Stimulated activated naive CD8-positive, alpha-beta T cell treated with anti-CD3 and anti-CD28 coated beads, Interleukin-15, Interleukin-2, amounts not matched to agents 100 ng/mL and 50 ng/mL, for 24 hours (primary cell): Measurements from ENCODE around the gene METRN.

Experiments used
- H3K27ac Mint-ChIP-seq: one replicate; pipeline ENCODE4 v1.8.0; 2021; ENCODE audit warnings: mild to moderate bottlenecking, mixed read lengths
- H3K27me3 Mint-ChIP-seq: one replicate; pipeline ENCODE4 v1.8.0; 2021; ENCODE audit warnings: mixed read lengths
- H3K36me3 Mint-ChIP-seq: one replicate; pipeline ENCODE4 v1.8.0; 2021; ENCODE audit warnings: low read depth, mixed read lengths
- H3K4me1 Mint-ChIP-seq: one replicate; pipeline ENCODE4 v1.8.0; 2021; ENCODE audit warnings: low read depth, mixed read lengths
- H3K4me3 Mint-ChIP-seq: one replicate; pipeline ENCODE4 v1.8.0; 2021; ENCODE audit warnings: mild to moderate bottlenecking, mixed read lengths
- H3K9me3 Mint-ChIP-seq: one replicate; pipeline ENCODE4 v1.8.0; 2021; ENCODE audit warnings: mixed read lengths

The METRN gene

DNA sequence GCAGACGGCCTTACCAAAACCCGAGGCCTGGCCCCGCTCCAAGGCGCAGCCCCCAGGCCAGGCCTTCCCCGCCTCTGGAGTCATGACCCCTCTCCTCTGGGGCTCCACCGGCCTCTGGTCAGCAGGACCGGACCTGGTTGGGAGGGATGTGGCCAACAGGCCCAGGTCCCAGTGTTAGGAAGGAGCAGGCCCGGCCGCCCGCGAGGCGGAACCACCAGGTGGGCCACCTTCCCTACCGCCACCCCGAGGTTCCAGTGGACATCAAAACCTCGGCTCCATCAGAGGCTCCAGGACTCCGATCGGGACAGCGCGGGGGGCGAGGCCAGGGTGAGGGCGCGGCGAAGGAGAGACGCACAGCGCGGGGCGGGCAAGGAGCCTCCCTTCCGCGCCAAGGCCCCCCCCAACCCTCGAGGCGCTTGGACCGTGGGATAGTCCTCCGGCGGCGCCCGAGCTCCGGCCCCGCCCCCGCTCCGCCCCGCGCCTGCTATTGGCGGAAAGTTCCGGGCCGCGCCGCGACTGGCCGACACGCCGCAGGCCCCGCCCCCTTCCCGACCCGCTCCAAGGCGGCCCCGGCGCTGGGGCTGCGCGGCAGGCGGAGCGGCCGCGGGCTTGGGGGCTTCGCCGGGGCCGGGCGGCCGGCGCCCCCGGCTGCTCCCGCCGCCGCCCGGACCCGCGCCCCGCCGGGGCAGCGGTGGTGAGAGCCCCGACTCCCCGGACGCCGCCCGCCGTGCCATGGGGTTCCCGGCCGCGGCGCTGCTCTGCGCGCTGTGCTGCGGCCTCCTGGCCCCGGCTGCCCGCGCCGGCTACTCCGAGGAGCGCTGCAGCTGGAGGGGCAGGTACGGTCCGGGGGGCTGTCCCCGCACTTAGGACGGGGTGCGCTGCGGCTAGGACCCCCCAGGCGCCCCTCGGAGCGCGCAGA is at the start of gene METRN:
TSS of gene METRN (plus strand) at position 561 of the 919 bp plus-strand sequence. CDS start at position 733, 172 bp downstream.
- H3K9me3 Mint-ChIP-seq = no peaks in the 10 kb centered on the region
- H3K4me1 Mint-ChIP-seq = peaks cover 20% of the 10 kb centered on the region
- peaks cover 18% of the 10 kb centered on the region for H3K27me3 Mint-ChIP-seq
- H3K27ac Mint-ChIP-seq = no peak within 1 kb of the TSS
- no peaks in the 10 kb centered on the region for H3K36me3 Mint-ChIP-seq
- H3K4me3 Mint-ChIP-seq = peak within 1 kb of the TSS; percentile 67

DNA sequence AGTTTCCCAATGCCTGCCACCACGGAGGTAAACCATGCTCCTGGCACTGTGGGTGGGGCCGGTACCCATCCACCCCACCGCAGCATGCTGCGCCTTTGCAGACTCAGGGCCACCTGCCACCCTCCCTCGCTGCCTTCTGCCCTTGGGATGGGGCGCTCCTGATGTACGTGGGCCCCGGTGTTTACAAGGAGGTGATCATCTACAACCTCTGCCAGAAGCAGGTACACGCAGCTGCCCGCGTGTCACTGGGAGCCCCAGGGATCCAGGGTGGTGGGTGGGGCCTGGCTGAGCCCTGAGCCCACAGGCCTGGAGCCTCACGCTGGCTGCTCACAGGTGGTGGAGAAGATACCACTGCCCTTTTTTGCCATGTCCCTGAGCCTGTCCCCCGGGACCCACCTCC is 48.3 kb upstream of the METRN start:
- peaks cover 10% of the 10 kb centered on the region for H3K36me3 Mint-ChIP-seq
- H3K4me1 Mint-ChIP-seq = peaks cover 14% of the 10 kb centered on the region
- H3K9me3 Mint-ChIP-seq = no peaks in the 10 kb centered on the region
- H3K27ac Mint-ChIP-seq = no peak overlapping the region
- H3K4me3 Mint-ChIP-seq = no peak overlapping the region
- H3K27me3 Mint-ChIP-seq = no peaks in the 10 kb centered on the region

DNA sequence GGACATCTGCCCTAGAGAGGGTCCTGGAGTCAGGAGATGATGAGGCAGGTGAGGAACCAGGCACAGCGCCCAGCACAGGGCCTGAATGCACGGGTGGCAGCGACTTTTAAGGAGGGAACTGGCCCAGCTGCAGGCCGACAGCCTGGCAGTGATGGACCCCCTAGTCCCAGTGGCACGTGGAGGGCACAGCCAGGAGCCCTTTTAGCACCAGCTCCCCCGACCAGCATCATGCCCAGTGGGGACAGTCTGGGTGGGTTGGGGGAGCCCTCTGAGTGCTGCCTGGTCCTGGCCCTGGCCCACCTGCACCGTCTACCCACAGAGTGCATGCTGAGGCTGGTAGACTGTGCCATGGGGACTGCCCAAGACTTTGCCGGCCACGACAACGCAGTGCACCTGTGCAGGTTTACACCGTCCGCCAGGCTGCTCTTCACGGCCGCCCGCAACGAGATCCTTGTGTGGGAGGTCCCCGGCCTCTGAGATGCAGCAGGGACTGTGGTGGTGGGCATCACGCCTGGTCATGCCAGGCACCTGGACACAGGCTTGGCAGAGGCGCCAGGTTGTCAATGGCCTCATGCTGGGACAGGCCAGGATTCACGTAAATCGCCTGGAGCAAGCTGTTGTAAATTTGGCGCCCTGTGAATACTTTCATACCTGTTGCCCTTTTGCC is 47.7 kb upstream of the METRN start:
- H3K27ac Mint-ChIP-seq = peak overlapping the region; percentile 61
- no peaks in the 10 kb centered on the region for H3K9me3 Mint-ChIP-seq
- peaks cover 14% of the 10 kb centered on the region for H3K4me1 Mint-ChIP-seq
- H3K36me3 Mint-ChIP-seq = peaks cover 10% of the 10 kb centered on the region
- peak overlapping the region; percentile 77 for H3K4me3 Mint-ChIP-seq
- H3K27me3 Mint-ChIP-seq = no peaks in the 10 kb centered on the region

DNA sequence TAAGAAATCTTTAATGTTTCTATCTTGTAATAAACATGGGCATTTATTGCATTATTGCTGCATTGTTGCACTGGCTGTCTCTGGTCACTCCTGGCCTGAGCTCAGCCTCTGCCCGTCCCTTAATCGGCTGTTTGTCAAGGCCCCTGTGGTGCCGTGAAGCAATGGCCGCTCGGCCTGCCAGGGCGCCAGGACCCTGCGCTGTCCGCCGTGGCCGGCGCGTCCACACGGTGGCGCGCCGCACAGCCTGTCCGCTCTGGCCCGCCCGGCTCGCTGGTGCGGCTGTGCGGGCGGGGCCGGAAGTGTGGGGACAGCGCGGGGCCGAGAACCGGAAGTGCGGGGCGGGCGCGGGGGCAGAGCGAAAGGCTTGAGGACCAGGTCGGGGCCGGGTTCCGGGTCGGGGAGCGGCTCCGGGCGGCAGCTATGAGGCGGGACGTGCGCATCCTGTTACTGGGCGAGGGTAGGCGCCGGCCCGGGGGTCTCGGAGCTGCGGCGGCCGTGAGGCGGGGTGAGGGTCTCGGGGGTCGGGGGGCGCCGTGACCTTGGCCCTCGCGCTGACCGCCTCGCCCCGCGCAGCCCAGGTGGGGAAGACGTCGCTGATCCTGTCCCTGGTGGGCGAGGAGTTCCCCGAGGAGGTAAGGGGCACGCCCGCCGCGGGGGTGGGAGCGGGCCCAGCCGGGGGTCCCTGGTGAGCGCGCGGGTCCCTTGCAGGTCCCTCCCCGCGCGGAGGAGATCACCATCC is 47.0 kb upstream of the METRN start, which contains the start of gene RHOT2:
TSS of gene RHOT2 (plus strand) at position 353 of the 739 bp plus-strand sequence. CDS start at position 421, 68 bp downstream.
- H3K27me3 Mint-ChIP-seq = no peaks in the 10 kb centered on the region
- H3K27ac Mint-ChIP-seq = peak within 1 kb of the TSS; percentile 61
- no peaks in the 10 kb centered on the region for H3K9me3 Mint-ChIP-seq
- H3K4me3 Mint-ChIP-seq = peak within 1 kb of the TSS; percentile 77
- peaks cover 14% of the 10 kb centered on the region for H3K36me3 Mint-ChIP-seq
- peaks cover 14% of the 10 kb centered on the region for H3K4me1 Mint-ChIP-seq

DNA sequence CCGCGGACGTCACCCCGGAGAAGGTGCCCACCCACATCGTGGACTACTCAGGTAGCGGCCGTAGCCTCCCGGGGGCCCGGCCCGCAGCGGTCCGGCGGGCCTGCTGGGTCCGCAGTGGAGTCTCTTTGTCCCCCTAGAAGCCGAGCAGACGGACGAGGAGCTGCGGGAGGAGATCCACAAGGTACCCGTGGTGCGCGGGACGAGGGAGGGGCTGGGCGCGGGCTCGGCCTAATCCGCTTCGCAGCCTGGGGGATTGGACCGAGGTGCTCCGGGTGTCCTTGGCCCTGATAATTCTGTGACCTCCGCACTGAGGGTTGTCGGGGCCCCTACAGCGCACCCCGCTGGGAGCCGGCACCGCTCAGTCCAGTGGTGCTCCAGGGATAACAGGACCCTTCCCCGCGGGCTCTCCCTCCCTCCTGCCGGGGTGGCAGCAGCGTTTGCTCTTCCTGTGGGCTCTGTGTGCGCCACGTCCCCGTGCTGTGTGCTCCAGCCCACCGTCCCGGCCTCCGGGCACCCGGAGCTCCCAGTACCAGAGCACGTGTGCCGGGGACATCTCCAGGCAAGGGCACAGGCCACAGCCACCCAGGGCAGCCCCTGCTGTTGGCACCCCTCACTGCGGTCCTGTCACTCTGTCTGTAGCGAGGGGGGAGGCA is 46.3 kb upstream of the METRN start:
- Mint-ChIP-seq H3K27me3 (no peaks in the 10 kb centered on the region), H3K27ac (peak overlapping the region; percentile 45), H3K4me1 (peaks cover 14% of the 10 kb centered on the region), H3K4me3 (peak overlapping the region; percentile 77), H3K9me3 (no peaks in the 10 kb centered on the region), H3K36me3 (peaks cover 16% of the 10 kb centered on the region)

DNA sequence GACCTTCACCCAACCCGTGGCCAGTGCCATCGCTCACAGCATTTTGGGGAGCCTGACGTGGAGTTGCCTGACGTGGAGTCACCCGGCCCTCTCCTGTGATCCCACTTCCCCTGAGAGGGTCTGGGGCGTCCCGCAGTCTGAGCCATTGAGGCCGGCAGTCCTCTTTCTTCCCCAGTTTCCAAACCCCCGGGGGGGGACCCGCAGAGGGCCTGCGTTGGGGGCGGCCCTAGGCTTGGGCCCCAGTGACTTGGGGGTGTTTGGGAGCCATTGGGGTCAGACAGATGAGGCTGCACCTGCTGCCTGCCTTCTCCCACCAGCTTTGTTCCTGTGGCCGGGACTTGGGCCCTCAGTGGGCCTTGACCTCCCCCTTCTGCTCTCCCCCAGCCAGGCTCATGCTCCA is 45.3 kb upstream of the METRN start:
- Mint-ChIP-seq H3K4me3 (peak overlapping the region; percentile 77), H3K36me3 (peaks cover 16% of the 10 kb centered on the region), H3K27me3 (no peaks in the 10 kb centered on the region), H3K4me1 (peaks cover 14% of the 10 kb centered on the region), H3K9me3 (no peaks in the 10 kb centered on the region), H3K27ac (no peak overlapping the region)

DNA sequence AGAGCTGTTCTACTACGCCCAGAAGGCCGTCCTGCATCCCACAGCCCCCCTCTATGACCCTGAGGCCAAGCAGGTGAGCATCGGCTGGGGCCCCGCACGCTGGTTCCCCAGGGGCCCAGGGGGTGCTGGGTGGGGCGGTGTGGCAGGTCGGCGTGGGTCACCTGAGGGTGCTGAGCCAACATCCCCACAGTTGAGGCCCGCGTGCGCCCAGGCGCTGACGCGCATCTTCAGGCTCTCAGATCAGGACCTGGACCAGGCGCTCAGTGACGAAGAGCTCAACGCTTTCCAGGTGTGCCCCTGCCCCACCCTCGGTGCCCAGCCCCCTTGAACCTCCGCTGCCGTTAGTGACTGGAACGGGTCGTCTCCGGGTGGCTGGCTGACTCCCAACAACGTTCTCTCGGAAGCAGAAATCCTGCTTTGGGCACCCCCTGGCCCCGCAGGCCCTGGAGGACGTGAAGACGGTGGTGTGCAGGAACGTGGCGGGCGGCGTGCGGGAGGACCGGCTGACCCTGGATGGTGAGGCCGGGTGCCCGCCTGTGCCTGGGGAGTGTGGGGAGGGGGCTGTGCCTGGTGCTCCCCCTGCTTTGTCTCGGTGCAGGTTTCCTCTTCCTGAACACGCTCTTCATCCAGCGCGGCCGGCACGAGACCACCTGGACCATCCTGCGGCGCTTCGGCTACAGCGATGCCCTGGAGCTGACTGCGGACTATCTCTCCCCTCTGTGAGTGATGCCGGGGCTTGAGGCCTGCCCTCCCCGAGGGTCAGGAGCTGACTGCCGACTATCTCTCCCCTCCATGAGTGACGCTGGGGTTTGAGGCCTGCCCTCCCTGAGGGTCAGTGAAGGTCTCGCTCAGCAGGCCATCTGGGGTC is 44.2 kb upstream of the METRN start:
- no peaks in the 10 kb centered on the region for H3K27me3 Mint-ChIP-seq
- no peak overlapping the region for H3K27ac Mint-ChIP-seq
- peaks cover 18% of the 10 kb centered on the region for H3K4me1 Mint-ChIP-seq
- no peaks in the 10 kb centered on the region for H3K9me3 Mint-ChIP-seq
- peak overlapping the region; percentile 77 for H3K4me3 Mint-ChIP-seq
- peaks cover 16% of the 10 kb centered on the region for H3K36me3 Mint-ChIP-seq

DNA sequence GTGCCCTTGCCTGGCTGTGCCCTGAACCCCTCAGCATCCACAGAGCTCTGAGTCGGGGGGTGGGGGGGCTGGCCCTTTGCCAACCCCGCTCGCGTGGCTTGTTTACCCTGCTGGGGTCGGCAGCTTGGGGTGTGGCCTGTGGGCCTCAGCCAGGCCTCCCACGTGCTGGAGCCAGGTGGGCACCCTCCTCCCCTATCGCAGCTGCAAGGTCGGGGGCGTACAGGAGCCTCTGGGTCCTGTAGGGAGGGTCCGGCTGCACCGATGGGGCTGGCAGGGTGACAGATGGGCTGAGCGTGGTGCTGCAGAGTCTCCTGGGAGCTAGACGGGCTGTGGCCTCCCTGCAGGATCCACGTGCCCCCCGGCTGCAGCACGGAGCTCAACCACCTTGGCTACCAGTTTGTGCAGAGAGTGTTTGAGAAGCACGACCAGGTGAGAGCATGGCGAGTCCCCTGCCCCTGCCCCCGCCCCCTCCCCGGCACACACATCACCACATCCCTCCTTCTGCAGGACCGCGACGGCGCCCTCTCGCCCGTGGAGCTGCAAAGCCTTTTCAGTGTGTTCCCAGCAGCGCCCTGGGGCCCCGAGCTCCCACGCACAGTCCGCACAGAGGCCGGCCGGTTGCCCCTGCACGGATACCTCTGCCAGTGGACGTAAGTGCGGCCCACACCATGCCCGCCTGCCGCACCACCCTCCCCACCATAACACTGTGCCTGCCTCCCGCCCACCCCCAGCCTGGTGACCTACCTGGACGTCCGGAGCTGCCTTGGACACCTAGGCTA is 43.4 kb upstream of the METRN start:
- Mint-ChIP-seq H3K4me1 (peaks cover 18% of the 10 kb centered on the region), H3K4me3 (no peak overlapping the region), H3K27me3 (no peaks in the 10 kb centered on the region), H3K36me3 (peaks cover 16% of the 10 kb centered on the region), H3K27ac (no peak overlapping the region), H3K9me3 (no peaks in the 10 kb centered on the region)

DNA sequence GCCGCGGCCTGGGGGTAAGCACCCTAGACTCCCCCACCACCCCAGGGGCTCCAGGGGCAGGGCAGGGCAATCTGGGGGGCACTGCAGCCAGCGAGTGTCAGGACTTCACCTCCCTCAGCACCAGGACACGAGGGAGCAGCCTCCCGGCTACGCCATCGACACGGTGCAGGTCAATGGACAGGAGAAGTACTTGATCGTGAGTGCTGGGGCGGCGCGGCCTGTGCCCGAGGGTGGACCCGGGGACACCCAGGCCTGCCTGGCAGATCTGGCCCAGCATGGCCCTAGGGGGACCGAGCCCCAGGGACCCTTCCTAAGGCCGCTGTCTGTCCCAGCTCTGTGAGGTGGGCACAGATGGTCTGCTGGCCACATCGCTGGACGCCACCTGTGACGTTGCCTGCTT is 42.5 kb upstream of the METRN start:
- no peaks in the 10 kb centered on the region for H3K9me3 Mint-ChIP-seq
- no peaks in the 10 kb centered on the region for H3K27me3 Mint-ChIP-seq
- peaks cover 18% of the 10 kb centered on the region for H3K4me1 Mint-ChIP-seq
- no peak overlapping the region for H3K27ac Mint-ChIP-seq
- H3K4me3 Mint-ChIP-seq = no peak overlapping the region
- peaks cover 16% of the 10 kb centered on the region for H3K36me3 Mint-ChIP-seq

DNA sequence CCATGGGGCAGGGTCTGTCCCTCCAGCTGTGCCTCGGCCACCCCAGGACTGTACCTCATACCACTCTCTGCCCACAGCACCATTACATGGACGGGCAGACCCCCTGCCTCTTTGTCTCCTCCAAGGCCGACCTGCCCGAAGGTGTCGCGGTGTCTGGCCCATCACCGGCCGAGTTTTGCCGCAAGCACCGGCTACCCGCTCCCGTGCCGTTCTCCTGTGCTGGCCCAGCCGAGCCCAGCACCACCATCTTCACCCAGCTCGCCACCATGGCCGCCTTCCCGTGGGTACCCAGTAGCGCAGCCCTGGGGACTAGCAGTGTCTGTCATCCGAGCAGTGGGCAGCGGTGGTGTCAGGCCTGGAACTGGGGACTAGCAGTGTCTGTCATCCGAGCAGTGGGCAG is 42.1 kb upstream of the METRN start:
- Mint-ChIP-seq H3K9me3 (no peaks in the 10 kb centered on the region), H3K4me1 (peaks cover 14% of the 10 kb centered on the region)

DNA sequence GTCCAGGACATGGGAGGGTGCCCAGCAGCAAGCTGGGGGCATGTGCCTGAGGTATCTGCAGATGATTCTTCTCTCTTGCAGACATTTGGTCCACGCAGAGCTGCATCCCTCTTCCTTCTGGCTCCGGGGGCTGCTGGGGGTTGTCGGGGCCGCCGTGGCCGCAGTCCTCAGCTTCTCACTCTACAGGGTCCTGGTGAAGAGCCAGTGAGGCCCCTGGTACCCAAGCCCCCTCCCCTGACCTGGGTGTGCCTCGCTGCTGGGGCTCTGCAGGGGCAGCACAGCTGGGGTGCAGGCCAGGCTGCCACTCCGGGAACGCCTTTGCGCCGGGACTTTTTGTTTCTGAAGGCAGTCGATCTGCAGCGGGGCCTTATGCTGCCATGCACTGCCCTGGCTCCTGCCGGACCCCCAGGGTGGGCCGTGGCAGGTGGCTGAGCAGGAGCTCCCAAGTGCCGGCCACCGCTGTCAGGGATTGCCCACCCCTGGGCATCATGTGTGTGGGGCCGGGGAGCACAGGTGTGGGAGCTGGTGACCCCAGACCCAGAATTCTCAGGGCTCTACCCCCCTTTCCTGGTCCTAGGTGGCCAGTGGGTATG is 41.4 kb upstream of the METRN start:
- Mint-ChIP-seq H3K27me3 (no peaks in the 10 kb centered on the region), H3K4me3 (no peak overlapping the region), H3K9me3 (no peaks in the 10 kb centered on the region), H3K27ac (no peak overlapping the region), H3K4me1 (peaks cover 14% of the 10 kb centered on the region), H3K36me3 (peaks cover 16% of the 10 kb centered on the region)

More for the DNA sequence above, 42.1 kb upstream of the METRN start:
- Mint-ChIP-seq H3K36me3 (peaks cover 16% of the 10 kb centered on the region), H3K27ac (no peak overlapping the region), H3K27me3 (no peaks in the 10 kb centered on the region), H3K4me3 (no peak overlapping the region)

DNA sequence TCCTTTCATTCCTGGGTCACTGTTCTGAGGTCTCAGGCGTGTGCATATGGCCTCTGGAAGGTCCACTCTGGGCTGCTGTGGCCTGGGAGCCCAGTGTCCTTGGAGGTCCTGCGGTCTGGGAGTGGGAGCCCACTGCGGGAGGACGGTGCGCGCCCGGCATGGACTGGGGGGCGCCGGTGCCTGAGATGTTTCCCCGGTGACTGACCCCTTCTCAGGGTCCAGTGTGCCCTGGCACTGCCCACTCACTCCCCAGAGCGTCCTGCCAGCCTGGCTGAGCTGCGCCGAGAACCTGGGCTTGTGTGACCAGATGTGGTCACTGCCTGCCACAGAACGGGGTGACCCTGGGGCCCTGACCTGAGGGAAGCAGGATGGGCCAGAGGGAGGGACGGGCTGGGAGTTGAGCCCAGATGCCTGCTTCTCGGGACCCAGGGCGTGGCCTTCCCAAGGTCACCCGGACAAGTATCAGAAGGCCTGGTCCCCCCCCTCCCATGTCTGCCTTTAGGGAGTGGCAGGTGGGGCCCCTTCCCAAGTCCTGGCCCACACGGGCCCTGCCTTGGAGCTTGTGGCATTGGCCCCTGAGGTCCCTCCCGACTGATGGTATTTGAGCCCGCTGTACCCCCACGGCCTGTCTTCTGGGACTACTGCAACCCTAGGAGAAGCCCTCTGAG is 40.6 kb upstream of the METRN start:
- Mint-ChIP-seq H3K27me3 (no peaks in the 10 kb centered on the region), H3K27ac (no peak overlapping the region), H3K36me3 (peaks cover 16% of the 10 kb centered on the region), H3K4me3 (no peak overlapping the region), H3K9me3 (no peaks in the 10 kb centered on the region), H3K4me1 (peaks cover 10% of the 10 kb centered on the region)
